SK-N-SH (cell line): ENCODE data around the gene ZNF576. TPM values are rescaled to one million over a fixed set of nuclear protein-coding genes. Genes with fewer than 3 reads are reported as not detected.

Experiments
- CTCF ChIA-PET: fragments of 300-600, 350-600 bp; formaldehyde crosslinking; extraction: SDS; loops from one replicate; lab custom pipeline; 2021; lab: Yijun Ruan, JAX
- POLR2A ChIA-PET: fragments of 350-600 bp; sonication (Branson Sonifier 250); formaldehyde crosslinking; extraction: SDS; loops from one replicate; lab custom pipeline; 2020; ENCODE audit warnings: antibody characterized with exemption, inconsistent platforms; lab: Yijun Ruan, JAX
- DNase-seq: peaks from one replicate; pipeline ENCODE4 v3.0.0; 2012
- H2AFZ ChIP-seq: fragments of 200-600 bp; sonication (generic); 2 replicates; pipeline ENCODE4 v1.8.1; 2016; ENCODE audit warnings: antibody characterized with exemption, mild to moderate bottlenecking, low read depth
- H3F3A ChIP-seq: fragments of 200-600 bp; sonication (generic); replicated peaks from 2 replicates; pipeline ENCODE3; 2016; ENCODE audit warnings: antibody characterized with exemption, mild to moderate bottlenecking; ENCODE audit not compliant: insufficient read depth
- H3K27ac ChIP-seq, 2 experiments: fragments of 200-500 bp in 1 of 2; fragments of 200-600 bp in 1 of 2; sonication (Bioruptor generic) in 1 of 2; sonication (generic), shearing (Covaris generic) in 1 of 2; 2 replicates each; pipeline versions ENCODE4 v1.5.1 to v1.6.1; 2014 to 2016; ENCODE audit warnings: low read depth in 2 of 2, inconsistent platforms in 1 of 2, low read length in 1 of 2, mild to moderate bottlenecking in 1 of 2, mixed read lengths in 1 of 2
- H3K27me3 ChIP-seq: fragments of 200-600 bp; sonication (generic), shearing (Covaris generic); 2 replicates; pipeline ENCODE4 v1.6.1; 2016; ENCODE audit warnings: mixed run types; ENCODE audit not compliant: insufficient read depth
- H3K36me3 ChIP-seq, 2 experiments: fragments of 200-500 bp in 1 of 2; fragments of 200-600 bp in 1 of 2; sonication (Bioruptor generic) in 1 of 2; sonication (generic) in 1 of 2; replicated peaks in 1 of 2; 2 replicates each; pipeline versions ENCODE3 to v1.5.1; 2014 to 2016; ENCODE audit warnings: low read length in 1 of 2, mild to moderate bottlenecking in 1 of 2; ENCODE audit not compliant: insufficient read depth in 2 of 2, control insufficient read depth in 1 of 2
- H3K4me1 ChIP-seq, 2 experiments: fragments of 200-500 bp in 1 of 2; fragments of 200-600 bp in 1 of 2; sonication (Bioruptor generic) in 1 of 2; sonication (generic), shearing (Covaris generic) in 1 of 2; 2 replicates each; pipeline versions ENCODE4 v1.5.1 to v1.6.1; 2014 to 2016; ENCODE audit warnings: low read depth in 1 of 2, low read length in 1 of 2, mixed run types in 1 of 2; ENCODE audit not compliant: insufficient read depth in 2 of 2, control insufficient read depth in 1 of 2
- H3K4me2 ChIP-seq: fragments of 200-600 bp; sonication (generic), shearing (Covaris generic); 2 replicates; pipeline ENCODE4 v1.6.1; 2017; ENCODE audit warnings: mixed run types
- H3K4me3 ChIP-seq, 2 experiments: fragments of 200-500 bp in 1 of 2; fragments of 200-600 bp in 1 of 2; sonication (Bioruptor generic) in 1 of 2; sonication (generic), shearing (Covaris generic) in 1 of 2; 2 replicates each; pipeline versions ENCODE4 v1.5.1 to v1.8.1; 2014 to 2016; ENCODE audit warnings: low read depth in 2 of 2, inconsistent platforms in 1 of 2, low read length in 1 of 2, mild to moderate bottlenecking in 1 of 2, mixed read lengths in 1 of 2, moderate library complexity in 1 of 2
- H3K79me2 ChIP-seq: fragments of 200-600 bp; sonication (generic); 2 replicates; pipeline ENCODE4 v1.8.1; 2017; ENCODE audit warnings: mild to moderate bottlenecking; ENCODE audit not compliant: insufficient read depth
- H3K9ac ChIP-seq: fragments of 200-600 bp; sonication (generic); 2 replicates; pipeline ENCODE4 v1.6.1; 2017; ENCODE audit warnings: mixed run types
- H3K9me2 ChIP-seq: fragments of 200-600 bp; sonication (generic); 2 replicates; pipeline ENCODE4 v1.6.1; 2017; ENCODE audit warnings: mixed run types
- H3K9me3 ChIP-seq: fragments of 200-600 bp; sonication (generic); 2 replicates; pipeline ENCODE4 v1.6.1; 2017; ENCODE audit warnings: mixed run types, mild to moderate bottlenecking, moderate library complexity
- H4K20me1 ChIP-seq: fragments of 200-600 bp; sonication (generic); 2 replicates; pipeline ENCODE4 v1.6.1; 2017; ENCODE audit warnings: mild to moderate bottlenecking, mixed run types; ENCODE audit not compliant: insufficient read depth
- CHD2 ChIP-seq: fragments of 150-350 bp; IDR thresholded peaks from 2 replicates; pipeline ENCODE4 v1.6.1; 2018; ENCODE audit warnings: low read length; ENCODE audit not compliant: partially characterized antibody
- ELF1 ChIP-seq: IDR thresholded peaks from 2 replicates; pipeline ENCODE4 v1.4.0; 2012
- EP300 ChIP-seq, 2 experiments: IDR thresholded peaks; 2 replicates each; pipeline versions ENCODE4 v1.4.0 to v1.6.1; 2012; ENCODE audit warnings: borderline replicate concordance in 1 of 2, low read depth in 1 of 2, low read length in 1 of 2
- FOXJ3 ChIP-seq: sonication (generic); formaldehyde crosslinking; IDR thresholded peaks from 2 replicates; pipeline ENCODE4 v1.5.1; 2020; ENCODE audit warnings: mild to moderate bottlenecking, missing genetic modification reagents
- FOXM1 ChIP-seq: IDR thresholded peaks from 2 replicates; pipeline ENCODE4 v1.4.0; 2012; ENCODE audit warnings: low read depth, mild to moderate bottlenecking
- GABPA ChIP-seq: IDR thresholded peaks from 2 replicates; pipeline ENCODE4 v1.4.0; 2012; ENCODE audit warnings: low read depth, mild to moderate bottlenecking
- GATA2 ChIP-seq: sonication (generic); formaldehyde crosslinking; IDR thresholded peaks from 2 replicates; pipeline ENCODE4 v1.5.0; 2020; ENCODE audit warnings: mild to moderate bottlenecking, missing genetic modification reagents
- JUND ChIP-seq: IDR thresholded peaks from 2 replicates; pipeline ENCODE4 v1.4.0; 2012
- MEF2A ChIP-seq: IDR thresholded peaks from 2 replicates; pipeline ENCODE4 v1.4.0; 2012; ENCODE audit warnings: low read depth, borderline replicate concordance
- MXI1 ChIP-seq: IDR thresholded peaks from 2 replicates; pipeline ENCODE4 v1.6.1; 2012; ENCODE audit warnings: mild to moderate bottlenecking, low read depth, low read length, improper control_type of control experiment
- NRF1 ChIP-seq: IDR thresholded peaks from 2 replicates; pipeline ENCODE4 v1.6.1; 2012; ENCODE audit warnings: low read depth, mild to moderate bottlenecking, low read length
- RAD21 ChIP-seq: IDR thresholded peaks from 2 replicates; pipeline ENCODE4 v1.6.1; 2012; ENCODE audit warnings: mild to moderate bottlenecking, low read length
- RCOR1 ChIP-seq: fragments of 150-350 bp; IDR thresholded peaks from 2 replicates; pipeline ENCODE4 v1.6.1; 2017; ENCODE audit warnings: antibody characterized with exemption, low read length
- SMC3 ChIP-seq: IDR thresholded peaks from 2 replicates; pipeline ENCODE4 v1.6.1; 2012; ENCODE audit warnings: low read depth, low read length, improper control_type of control experiment
- TAF1 ChIP-seq: IDR thresholded peaks from 2 replicates; pipeline ENCODE4 v1.6.1; 2012; ENCODE audit warnings: low read depth, mild to moderate bottlenecking, low read length, moderate library complexity, borderline replicate concordance
- TCF12 ChIP-seq: IDR thresholded peaks from 2 replicates; pipeline ENCODE4 v1.4.0; 2012
- TEAD4 ChIP-seq: IDR thresholded peaks from 2 replicates; pipeline ENCODE4 v1.4.0; 2012; ENCODE audit warnings: mild to moderate bottlenecking, borderline replicate concordance; ENCODE audit not compliant: insufficient read depth
- YY1 ChIP-seq: IDR thresholded peaks from 2 replicates; pipeline ENCODE4 v1.4.0; 2012; ENCODE audit warnings: low read depth, mild to moderate bottlenecking
- WGBS: methylation state at CpG from one replicate; pipeline ENCODE4 v1.1.6; 2017; ENCODE audit warnings: low lambda C conversion rate; 5-methylcytosine and 5-hydroxymethylcytosine counted together
- polyA plus RNA-seq, 3 experiments: library from polyadenylated mRNA; depleted of rRNA; stranded (reverse); fragments of >200 nt; gene quantifications; 2 replicates each; pipeline ENCODE4 v1.2.3, GENCODE V29; 2012
- TF ChIP-seq, protein P1 (sequence below): fragments of 150-350 bp; IDR thresholded peaks from 2 replicates; pipeline ENCODE4 v1.6.1; 2017; ENCODE audit warnings: antibody characterized with exemption, low read length, low read depth, borderline replicate concordance
- TF ChIP-seq, protein P2 (sequence below): fragments of 200-600 bp; sonication (generic); IDR thresholded peaks from 2 replicates; pipeline ENCODE4 v1.6.1; 2017; ENCODE audit warnings: antibody characterized with exemption, mild to moderate bottlenecking, moderate library complexity
- TF ChIP-seq, protein P3 (sequence below): IDR thresholded peaks from 2 replicates; pipeline ENCODE4 v1.4.0; 2012; ENCODE audit warnings: low read depth
- TF ChIP-seq, protein P4 (sequence below): fragments of 150-350 bp; IDR thresholded peaks from 2 replicates; pipeline ENCODE4 v1.6.1; 2016; ENCODE audit warnings: mild to moderate bottlenecking, low read depth, low read length

The ZNF576 gene
- polyA plus RNA-seq, 1 of the 3 experiments (the other 2 are of a cell fraction) = 12.8 TPM

DNA sequence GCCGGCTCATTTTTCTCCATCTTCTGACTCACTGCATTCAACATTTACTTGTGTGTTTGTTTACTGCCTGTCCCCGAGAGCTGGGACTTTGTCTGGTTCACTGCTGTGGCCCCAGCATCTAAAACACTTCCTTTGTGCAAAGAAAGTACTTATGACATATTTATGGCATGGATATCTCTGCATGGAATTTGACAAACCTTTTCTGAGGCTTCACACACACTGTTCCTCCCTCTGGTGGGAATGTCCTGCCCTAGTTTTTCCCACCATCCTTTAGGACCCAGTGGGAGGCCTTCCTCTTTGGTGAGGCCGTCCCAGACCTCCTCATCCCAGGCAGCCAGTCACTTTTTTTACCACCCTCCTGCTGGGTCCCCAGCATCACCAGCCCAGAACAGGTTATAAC lies 14.1 kb downstream of the ZNF576 start (continued):
- TF ChIP-seq, protein P1, sequence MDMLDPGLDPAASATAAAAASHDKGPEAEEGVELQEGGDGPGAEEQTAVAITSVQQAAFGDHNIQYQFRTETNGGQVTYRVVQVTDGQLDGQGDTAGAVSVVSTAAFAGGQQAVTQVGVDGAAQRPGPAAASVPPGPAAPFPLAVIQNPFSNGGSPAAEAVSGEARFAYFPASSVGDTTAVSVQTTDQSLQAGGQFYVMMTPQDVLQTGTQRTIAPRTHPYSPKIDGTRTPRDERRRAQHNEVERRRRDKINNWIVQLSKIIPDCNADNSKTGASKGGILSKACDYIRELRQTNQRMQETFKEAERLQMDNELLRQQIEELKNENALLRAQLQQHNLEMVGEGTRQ = no peak
- TF ChIP-seq GABPA = no peak
- TF ChIP-seq, protein P2, sequence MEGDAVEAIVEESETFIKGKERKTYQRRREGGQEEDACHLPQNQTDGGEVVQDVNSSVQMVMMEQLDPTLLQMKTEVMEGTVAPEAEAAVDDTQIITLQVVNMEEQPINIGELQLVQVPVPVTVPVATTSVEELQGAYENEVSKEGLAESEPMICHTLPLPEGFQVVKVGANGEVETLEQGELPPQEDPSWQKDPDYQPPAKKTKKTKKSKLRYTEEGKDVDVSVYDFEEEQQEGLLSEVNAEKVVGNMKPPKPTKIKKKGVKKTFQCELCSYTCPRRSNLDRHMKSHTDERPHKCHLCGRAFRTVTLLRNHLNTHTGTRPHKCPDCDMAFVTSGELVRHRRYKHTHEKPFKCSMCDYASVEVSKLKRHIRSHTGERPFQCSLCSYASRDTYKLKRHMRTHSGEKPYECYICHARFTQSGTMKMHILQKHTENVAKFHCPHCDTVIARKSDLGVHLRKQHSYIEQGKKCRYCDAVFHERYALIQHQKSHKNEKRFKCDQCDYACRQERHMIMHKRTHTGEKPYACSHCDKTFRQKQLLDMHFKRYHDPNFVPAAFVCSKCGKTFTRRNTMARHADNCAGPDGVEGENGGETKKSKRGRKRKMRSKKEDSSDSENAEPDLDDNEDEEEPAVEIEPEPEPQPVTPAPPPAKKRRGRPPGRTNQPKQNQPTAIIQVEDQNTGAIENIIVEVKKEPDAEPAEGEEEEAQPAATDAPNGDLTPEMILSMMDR = no peak
- no peak for TF ChIP-seq ELF1
- no peak for TF ChIP-seq TEAD4
- TF ChIP-seq CHD2 = no peak

DNA sequence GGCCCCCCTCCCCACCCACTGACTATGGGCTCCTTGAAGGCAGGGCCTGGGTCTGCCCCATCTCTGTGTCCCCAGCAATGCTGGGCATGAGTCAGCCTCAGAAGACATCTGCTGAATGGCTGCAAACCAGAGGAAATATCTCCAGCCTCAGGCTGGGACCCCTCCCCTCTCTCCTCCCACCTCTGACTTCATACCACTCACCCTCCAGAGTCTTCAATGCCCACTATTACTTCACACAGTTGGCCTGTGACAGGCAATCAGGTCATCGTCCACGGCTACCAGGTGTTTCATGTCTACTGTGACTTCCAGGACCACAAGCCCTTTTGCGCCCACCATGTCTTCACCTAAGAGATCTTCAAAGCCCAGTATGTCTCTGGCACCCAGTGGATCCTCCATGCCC lies 15.4 kb downstream of the ZNF576 start, which contains the start of gene SRRM5:
Gene SRRM5, plus strand, starts transcription at position 301 of the 400 bp plus-strand sequence. Its CDS starts 34 bp downstream, at position 335.
- ChIA-PET POLR2A (interaction anchor here (0.7 kb wide), 1 partner anchor 8 kb away, joined by 3 read pairs; the partner anchor contains the start of gene ZNF428), CTCF (no interaction called here)
- DNase-seq = no peak
- H3K79me2 ChIP-seq = peaks cover 56% of the 10 kb centered on the region
- no peak within 1 kb of the TSS for H2AFZ ChIP-seq
- peaks cover 6 to 23% of the 10 kb centered on the region in 2 experiments for H3K36me3 ChIP-seq
- H3K9me2 ChIP-seq = no peaks in the 10 kb centered on the region
- no peaks in the 10 kb centered on the region for H3K27me3 ChIP-seq
- no peak within 1 kb of the TSS for H3K9ac ChIP-seq
- TF ChIP-seq EP300 (IDR thresholded peaks at IDR 0.05; ENCODE audit: borderline replicate concordance in 1 of 2, low read depth in 1 of 2, low read length in 1 of 2) = no peak
- TF ChIP-seq, protein P1 = no peak
- TF ChIP-seq FOXJ3 (CRISPR knock-in tag) = no peak
- TF ChIP-seq RAD21 = no peak
- no peak for TF ChIP-seq SMC3
- TF ChIP-seq, protein P3, sequence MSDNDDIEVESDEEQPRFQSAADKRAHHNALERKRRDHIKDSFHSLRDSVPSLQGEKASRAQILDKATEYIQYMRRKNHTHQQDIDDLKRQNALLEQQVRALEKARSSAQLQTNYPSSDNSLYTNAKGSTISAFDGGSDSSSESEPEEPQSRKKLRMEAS = no peak
- no peak for TF ChIP-seq JUND
- TF ChIP-seq, protein P4, sequence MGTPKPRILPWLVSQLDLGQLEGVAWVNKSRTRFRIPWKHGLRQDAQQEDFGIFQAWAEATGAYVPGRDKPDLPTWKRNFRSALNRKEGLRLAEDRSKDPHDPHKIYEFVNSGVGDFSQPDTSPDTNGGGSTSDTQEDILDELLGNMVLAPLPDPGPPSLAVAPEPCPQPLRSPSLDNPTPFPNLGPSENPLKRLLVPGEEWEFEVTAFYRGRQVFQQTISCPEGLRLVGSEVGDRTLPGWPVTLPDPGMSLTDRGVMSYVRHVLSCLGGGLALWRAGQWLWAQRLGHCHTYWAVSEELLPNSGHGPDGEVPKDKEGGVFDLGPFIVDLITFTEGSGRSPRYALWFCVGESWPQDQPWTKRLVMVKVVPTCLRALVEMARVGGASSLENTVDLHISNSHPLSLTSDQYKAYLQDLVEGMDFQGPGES = no peak
- no peak for TF ChIP-seq MEF2A
- TF ChIP-seq MXI1 = no peak
- TF ChIP-seq GABPA = no peak
- no peak for TF ChIP-seq TAF1
- TF ChIP-seq, protein P2 = no peak
- no peak for TF ChIP-seq NRF1
- TF ChIP-seq TCF12 = no peak
- TF ChIP-seq TEAD4 = no peak
- TF ChIP-seq GATA2 (CRISPR knock-in tag) = no peak
- TF ChIP-seq RCOR1 = no peak
- no peak for TF ChIP-seq YY1
- TF ChIP-seq FOXM1 = no peak
- WGBS = 95% methylated on average over 3 of the region's 3 CpGs
- H3K9me3 ChIP-seq = no peaks in the 10 kb centered on the region
- no peaks in the 10 kb centered on the region for H3F3A ChIP-seq
- no peaks in the 10 kb centered on the region; a peak in 1 of 4 replicates for H3K4me1 ChIP-seq
- H3K4me2 ChIP-seq = no peak within 1 kb of the TSS
- no peak within 1 kb of the TSS for H3K27ac ChIP-seq
- H4K20me1 ChIP-seq = no peaks in the 10 kb centered on the region
- H3K4me3 ChIP-seq = no peak within 1 kb of the TSS
